ENCODE measurements around the gene TCIRG1.

DNA sequence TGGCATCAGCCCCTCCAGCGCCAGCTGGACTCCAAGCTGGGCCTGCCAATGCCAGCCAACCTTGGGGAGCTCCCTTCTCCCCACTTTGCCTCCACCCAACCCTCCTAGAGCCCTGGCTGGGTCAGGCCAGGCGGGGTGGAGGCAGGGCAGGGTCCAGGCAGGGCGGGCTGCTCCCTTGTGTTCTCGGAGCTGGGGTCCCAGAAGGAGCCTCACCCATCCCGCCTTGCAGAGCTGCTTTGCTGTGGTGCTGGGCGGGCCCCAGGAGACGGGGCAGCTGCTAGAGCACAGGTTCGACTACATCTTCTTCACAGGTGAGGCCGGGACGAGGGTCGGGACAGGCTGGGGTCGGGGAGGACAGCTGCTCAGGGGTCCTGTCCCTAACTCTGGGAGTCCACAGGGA, 19.3 kb upstream of the TCIRG1 start:
- TF ChIP-seq, protein P1, sequence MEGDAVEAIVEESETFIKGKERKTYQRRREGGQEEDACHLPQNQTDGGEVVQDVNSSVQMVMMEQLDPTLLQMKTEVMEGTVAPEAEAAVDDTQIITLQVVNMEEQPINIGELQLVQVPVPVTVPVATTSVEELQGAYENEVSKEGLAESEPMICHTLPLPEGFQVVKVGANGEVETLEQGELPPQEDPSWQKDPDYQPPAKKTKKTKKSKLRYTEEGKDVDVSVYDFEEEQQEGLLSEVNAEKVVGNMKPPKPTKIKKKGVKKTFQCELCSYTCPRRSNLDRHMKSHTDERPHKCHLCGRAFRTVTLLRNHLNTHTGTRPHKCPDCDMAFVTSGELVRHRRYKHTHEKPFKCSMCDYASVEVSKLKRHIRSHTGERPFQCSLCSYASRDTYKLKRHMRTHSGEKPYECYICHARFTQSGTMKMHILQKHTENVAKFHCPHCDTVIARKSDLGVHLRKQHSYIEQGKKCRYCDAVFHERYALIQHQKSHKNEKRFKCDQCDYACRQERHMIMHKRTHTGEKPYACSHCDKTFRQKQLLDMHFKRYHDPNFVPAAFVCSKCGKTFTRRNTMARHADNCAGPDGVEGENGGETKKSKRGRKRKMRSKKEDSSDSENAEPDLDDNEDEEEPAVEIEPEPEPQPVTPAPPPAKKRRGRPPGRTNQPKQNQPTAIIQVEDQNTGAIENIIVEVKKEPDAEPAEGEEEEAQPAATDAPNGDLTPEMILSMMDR (conservative IDR thresholded peaks at IDR 0.05; ENCODE audit: low read length) = no peak
- no peak for TF ChIP-seq EZH2phosphoT487 (IDR thresholded peaks at IDR 0.05; ENCODE audit: borderline replicate concordance, low read depth, low read length)

Data from OCI-LY7 (cell line).